ENCODE results near the gene ZNF678.
"Not testable (repeated sequence)": the region's sequence is repeated elsewhere in the genome, so short reads cannot be mapped to it uniquely, and the experiment has no call there.

ZNF678 gene

DNA sequence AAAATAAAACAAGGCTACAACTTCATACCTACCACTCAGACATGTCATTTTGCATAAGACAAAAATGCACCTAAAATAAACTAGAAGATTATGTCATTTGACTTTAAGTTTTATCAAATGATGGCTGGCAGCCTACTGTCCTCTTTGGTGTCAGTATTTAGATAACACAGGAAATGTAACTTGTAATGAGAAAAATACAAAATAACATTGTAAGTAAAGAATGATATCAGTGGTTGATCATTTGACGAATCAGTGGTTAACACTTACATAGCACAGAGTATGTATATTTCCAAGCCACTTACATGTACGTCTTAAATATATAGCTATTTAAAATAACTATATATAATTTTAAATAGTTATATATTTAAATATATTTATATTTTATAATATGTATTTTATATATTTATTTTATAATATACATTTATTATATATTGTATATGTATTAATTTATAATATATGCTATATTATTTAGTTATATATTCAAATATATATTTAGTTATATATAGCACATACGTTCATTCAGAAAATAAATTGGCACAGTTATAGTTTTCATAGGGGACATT lies 44.1 kb downstream of the ZNF678 start:
- no peak for DNase-seq

DNA sequence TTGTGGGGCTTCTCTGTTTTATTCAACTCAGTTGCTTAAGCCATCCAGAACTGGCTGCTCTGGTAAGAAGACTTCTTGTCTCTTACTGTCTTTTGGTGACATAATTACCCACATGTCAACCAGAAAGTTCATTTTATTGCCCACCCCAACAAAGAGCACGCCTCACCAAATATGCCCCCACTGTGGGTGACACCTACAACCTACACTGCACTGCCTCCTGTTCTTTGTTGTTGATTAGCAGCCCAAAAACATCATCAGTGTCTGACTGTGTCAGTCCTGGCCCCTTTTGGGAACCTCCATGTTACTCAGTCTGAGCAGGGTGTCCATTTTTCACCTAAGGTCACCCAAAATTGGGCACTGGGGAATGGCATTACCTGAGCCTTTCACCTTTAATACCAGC lies 49.3 kb downstream of the ZNF678 start:
- no peak for DNase-seq

DNA sequence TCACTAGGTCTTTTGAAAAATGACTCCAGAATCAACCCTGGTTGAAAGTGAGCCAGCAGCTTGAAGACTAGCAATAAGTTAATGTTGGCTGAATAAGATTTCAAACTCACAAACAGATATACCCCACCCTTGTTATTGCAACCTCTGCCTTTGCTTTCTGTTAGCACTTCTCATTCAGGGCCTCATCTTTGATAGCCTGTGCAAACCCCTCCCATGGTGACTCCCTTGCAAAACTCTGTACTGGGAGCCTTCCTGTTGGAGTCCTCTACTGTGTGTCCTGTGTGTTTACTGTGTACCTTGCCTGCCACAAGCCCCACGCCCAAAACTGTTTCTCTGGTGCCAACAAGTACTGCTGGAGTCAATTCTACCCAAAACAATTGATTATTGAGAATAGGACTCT lies 50.2 kb downstream of the ZNF678 start:
- DNase-seq = no peak

DNA sequence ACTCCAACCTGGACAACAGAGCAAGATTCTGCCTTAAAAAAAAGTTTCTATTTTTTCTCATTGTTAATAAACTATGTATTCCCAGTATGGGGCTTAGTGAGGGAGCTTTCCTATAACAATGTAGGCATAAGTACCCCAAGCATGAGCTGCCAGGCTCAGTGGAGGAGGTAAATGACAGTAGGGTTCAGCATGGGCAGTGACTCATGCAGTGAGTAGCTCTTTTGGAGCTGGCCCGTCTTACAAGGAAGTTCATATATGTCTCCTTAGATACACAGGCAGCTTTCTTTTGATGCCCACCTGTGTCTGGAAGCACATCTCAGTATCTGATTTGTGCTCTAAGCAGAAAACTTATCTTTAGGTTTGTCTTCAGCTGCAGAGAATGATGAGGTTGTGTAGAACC lies 57.9 kb downstream of the ZNF678 start:
- no peak for DNase-seq

DNA sequence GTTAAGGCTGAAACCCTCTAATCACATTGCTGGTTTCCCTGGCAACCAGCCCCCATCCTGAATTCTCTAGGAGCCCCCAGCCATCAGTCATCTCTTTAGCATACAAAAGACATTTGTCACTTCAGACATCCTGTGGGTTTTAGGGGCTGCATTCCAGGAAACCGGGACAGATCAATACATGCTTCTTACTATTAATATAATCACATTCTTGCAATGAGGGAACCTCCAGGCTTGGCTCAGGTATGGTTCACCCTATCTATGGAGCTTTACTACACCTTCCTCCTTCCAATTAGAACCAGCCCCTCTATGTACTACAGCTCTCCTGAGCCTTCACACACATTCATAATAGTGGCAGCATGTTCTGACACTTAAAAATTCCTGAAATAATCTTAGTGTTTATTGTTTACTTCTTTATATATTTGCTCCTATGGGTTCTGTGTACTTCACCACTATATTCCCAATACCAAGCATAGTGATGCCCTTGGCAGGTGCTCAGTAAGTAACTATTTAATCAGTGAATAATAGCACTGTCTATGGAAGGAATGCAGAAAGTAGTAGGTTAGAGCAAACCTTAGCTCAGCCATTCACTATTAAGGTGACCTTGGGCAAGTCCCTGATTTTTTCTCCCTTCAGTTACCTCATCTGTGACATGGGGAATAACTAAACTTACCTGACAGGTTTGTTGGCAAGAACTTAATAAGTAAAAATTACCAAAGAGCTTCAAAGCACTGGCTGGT lies 59.6 kb downstream of the ZNF678 start:
- no peak for DNase-seq

DNA sequence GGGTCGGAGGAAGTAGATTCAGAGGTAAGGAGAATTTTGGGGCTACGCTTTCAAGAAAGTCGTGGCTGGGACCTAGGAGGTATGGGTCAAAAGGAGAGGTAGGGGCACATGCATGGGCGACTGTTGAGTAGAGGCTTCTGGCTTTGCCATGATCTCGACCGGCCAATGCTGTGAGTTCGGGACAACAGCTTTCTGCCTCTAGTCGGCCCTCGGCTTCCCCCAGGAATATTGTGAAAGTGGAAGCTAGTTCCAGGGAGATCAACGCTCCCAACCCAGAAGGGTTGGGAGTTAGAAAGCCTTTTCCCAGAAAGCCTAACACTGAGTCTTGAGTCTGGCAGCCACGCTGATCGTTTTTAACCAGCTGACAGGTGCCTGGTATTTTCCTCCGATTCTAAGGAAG lies 69.0 kb downstream of the ZNF678 start:
- DNase-seq = no peak

DNA sequence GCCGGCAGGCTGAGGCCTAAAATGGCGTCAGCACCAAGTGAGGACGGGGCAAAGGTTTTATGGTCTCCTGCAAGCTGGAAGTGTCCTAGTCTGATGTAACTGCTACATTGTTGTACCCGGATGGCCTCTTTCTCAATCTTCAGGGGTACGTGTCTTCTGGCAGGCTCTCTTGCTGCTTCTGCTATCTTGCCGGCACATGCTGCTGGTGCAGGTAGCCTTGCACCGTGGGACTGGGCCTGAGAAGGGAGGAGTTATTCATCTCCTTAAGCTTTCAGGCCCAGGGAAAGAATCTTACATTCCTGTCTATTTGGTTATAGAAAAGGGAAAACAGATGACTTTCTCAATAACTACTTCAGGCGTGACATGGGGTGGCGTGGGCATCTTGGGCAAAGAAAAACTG lies 72.2 kb downstream of the ZNF678 start:
- no peak for DNase-seq

DNA sequence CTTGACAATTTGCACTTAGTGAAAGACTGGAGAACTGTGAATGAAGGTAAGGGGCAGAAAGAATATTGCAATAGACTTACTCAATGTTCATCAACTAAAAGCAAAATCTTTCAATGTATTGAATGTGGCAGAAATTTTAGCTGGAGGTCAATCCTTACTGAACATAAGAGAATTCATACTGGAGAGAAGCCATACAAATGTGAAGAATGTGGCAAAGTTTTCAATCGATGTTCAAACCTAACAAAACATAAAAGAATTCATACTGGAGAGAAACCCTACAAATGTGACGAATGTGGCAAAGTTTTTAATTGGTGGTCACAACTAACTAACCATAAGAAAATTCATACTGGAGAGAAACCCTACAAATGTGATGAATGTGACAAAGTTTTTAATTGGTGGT lies 91.1 kb downstream of the ZNF678 start:
- DNase-seq = no peak

DNA sequence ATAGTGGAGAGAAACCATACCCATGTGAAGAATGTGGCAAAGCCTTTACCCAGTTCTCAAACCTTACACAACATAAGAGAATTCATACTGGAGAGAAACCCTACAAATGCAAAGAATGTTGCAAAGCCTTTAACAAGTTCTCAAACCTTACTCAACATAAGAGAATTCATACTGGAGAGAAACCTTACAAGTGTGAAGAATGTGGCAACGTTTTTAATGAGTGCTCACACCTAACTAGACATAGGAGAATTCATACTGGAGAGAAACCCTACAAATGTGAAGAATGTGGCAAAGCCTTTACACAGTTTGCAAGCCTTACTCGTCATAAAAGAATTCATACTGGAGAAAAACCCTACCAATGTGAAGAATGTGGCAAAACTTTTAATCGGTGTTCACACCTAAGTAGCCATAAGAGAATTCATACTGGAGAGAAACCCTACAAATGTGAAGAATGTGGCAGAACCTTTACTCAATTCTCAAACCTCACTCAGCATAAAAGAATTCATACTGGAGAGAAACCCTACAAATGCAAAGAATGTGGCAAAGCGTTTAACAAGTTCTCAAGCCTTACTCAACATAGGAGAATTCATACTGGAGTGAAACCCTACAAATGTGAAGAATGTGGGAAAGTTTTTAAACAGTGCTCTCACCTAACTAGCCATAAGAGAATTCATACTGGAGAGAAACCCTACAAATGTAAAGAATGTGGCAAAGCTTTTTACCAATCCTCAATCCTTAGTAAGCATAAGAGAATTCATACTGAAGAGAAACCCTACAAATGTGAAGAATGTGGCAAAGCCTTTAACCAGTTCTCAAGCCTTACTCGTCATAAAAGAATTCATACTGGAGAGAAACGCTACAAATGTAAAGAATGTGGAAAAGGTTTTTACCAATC lies 91.7 kb downstream of the ZNF678 start:
- DNase-seq = no peak

DNA sequence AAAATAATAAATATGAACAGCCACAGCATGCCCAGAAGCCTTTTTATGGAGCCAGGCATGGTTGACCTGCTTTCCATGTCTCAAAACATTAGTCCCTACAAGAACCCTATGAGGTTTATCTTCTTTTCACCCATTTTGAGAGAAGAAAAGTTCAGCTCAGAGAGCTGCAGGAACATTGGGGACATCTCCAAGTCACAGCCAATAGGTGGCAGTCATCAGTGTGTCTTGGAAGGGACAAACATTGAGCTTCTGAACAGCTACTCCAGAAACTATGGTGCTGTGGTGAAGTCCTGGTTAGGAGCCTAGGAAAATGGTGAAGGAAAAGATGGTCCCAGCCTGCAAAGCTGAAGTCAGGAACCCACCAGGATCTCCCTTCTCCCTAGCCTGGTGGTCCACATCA lies 98.1 kb downstream of the ZNF678 start:
- no peak for DNase-seq

DNA sequence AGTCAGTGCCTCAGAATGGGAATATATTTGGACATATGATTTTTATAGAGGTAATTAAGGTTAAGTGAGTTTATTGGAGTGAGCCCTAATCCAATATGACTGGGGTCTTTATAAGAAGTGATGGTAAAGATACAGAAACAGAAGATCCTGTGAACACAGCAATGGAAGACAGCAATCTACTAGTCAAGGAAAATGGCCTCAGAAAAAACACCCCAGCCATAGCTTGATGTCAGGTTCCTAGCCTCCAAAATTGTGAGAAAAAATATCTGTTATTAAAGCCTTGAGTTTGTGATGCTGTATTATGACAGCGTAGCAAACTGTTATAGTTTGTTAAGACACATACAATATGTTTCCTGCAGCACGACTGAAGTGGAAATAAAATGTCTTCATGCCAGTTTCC lies 99.6 kb downstream of the ZNF678 start:
- no peak for DNase-seq

DNA sequence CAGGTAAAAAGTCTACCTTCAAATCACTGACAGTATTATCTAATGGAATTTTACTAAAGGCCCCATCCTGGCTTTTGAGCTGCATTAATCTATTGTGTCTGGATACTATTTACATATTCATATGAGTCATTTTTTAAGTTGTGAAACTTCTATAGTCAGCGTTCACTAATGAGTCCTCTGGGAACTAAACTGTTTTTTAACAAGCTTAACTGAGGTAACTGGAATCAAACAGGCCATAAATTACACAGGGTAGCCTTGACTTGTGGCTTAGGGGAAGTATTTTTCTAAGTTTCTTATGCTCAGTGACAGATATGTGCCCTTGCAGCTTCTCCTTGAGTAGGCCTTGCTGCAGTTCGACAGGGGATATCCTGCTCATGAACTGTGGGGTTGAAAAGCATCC lies 102.9 kb downstream of the ZNF678 start:
- no peak for DNase-seq

DNA sequence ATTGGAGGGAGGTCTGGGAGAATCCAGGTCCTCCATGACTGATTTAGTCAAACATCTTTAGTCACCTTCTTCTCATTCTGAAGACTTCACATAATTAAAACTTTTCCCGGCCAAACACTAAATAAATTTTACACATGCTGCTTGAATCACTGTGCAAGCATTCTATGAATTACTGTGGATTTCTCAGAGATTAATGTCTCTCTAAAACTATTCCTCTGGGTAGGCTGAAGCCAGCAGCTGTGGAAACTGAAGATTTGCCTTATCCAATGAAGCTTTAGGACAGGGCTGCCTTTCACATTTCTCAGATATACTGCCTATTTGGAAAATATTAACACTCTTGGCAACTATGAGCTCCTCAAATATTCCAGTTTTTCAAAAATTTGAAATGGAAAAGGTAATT lies 110.1 kb downstream of the ZNF678 start:
- DNase-seq = no peak

DNA sequence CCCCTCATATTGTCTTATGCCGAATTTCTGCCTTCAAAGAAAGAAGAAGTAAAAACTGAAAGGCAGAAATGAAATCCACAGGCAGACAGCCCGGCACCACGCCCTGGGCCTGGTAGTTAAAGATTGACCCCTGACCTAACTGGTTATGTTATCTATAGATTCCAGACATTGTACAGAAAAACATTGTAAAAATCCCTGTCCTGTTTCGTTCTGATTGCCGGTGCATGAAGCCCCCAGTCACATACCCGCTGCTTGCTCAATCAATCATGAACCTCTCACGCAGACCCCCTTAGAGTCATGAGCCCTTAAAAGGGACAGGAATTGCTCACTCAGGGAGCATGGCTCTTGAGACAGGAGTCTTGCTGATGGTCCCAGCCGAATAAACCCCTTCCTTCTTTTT lies 122.5 kb downstream of the ZNF678 start:
- no peak for DNase-seq

DNA sequence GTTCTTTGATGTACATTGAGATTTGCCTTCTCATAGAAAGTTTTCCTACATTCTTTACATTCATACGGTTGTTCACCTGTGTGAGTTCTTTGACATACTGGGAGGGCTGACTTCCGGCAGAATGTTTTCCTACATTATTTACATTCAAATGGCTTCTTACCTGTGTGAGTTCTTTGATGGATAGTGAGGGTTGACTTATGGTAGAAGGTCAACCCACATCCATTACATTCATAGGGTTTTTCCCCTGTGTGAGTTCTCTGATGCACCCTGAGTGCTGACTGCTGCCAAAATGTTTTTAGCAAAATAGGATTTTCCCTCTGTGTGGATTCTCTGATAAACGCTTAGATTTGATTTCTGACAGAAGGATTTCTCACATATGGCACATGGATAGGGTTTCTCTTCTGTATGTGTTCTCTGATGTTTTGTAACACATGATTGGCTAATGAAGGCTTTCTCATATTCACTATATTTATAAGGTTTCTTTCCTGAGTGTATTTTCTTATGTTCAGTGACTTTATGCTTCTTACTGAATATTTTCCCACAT lies 134.0 kb downstream of the ZNF678 start:
- DNase-seq = no peak

DNA sequence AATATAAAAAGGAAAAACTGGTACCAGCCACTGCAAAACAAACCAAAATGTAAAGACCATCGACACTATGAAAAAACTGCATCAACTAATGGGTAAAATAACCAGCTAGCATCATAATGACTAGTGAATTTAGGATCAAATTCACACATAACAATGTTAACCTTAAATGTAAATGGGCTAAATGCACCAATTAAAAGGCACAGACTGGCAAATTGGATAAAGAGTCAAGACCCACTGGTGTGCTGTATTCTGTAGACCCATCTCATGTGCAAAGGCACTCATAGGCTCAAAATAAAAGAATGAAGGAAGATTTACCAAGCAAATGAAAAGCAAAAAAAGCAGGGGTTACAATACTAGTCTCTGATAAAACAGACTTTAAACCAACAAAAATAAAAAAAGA lies 138.3 kb downstream of the ZNF678 start:
- DNase-seq = not testable (repeated sequence)

DNA sequence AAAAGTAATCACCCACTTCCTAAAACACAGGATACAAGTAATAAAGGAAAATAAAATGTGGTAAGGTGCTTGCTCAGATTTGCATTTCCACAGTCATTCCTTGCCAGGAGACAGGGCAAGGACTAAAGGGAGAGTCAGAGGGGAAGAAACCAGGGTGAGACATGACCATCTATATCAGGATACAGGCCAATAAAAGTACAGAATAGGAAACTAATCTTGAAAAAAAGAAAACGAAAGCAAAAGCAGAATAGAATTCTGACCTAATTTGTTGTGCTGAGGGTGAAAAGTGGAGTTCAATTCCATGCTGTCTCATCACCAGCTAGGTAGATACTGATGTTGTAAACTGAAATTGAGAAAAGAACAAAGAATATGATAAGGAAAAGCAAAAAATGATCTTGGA lies 144.5 kb downstream of the ZNF678 start:
- DNase-seq = no peak

DNA sequence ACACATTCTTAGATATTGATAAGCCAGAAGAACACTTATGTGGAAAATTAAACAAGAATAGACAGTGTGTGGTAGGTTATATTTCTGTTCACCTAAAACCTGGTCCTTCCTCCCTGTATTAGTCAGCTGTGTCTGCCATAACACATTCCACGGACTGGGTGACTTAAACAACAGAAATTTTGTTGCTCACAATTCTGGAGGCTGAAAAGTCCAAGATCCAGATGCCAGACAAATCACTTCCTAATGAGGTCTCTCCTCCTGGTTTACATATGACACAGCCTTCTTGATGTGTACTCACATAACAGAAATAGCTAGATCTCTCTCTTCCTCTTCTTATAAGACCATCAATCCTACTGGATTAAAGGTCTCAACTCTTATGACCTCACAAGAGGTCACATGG lies 146.1 kb downstream of the ZNF678 start:
- DNase-seq = no peak

DNA sequence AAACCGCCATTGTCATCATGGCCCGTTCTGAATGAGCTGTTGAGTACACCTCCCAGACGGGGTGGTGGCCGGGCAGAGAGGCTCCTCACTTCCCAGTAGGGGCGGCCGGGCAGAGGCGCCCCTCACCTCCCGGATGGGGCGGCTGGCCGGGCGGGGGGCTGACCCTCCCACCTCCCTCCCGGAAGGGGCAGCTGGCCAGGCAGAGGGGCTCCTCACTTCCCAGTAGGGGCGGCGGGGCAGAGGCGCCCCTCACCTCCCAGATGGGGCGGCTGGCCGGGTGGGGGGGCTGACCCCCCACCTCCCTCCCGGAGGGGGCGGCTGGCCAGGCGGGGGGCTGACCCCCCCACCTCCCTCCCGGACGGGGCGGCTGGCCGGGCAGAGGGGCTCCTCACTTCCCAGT lies 147.1 kb downstream of the ZNF678 start:
- not testable (repeated sequence) for DNase-seq

DNA sequence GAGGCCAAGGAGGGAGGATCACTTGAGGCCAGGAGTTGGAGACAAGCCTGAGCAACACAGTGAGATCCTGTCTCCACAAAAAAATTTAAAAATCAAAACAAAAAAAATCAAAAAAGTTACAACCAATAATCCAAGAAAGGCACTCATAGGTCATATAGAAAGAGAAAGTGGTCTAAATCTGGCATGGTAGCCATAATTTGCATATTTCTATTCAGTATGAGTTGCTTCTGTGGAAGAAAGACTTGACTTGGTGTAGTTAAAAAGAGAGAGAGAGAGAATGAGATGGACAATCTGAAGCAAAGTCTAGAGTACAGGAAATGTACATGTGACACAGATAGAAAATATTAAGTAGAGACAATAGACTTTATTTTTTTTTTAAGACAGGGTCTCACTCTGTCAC lies 149.3 kb downstream of the ZNF678 start:
- DNase-seq = no peak

DNA sequence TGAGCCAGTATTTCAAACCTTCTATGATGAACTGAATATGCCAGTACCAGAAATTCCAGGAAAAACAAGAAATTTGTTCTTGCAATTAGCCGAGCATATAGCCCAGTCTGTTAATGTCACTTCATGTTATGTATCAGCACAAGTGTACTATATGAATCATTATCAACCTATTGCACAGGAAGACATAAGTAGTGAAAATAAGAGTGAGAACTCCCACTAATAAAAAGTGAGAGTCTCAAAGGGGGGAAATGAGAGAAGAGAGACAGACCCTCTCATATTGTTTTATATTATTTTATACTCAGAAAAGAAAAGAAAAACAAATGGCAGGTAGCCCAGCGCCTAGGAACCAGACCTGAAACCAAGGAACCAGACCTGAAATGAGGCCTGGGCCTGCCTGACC lies 155.6 kb downstream of the ZNF678 start:
- DNase-seq = no peak

DNA sequence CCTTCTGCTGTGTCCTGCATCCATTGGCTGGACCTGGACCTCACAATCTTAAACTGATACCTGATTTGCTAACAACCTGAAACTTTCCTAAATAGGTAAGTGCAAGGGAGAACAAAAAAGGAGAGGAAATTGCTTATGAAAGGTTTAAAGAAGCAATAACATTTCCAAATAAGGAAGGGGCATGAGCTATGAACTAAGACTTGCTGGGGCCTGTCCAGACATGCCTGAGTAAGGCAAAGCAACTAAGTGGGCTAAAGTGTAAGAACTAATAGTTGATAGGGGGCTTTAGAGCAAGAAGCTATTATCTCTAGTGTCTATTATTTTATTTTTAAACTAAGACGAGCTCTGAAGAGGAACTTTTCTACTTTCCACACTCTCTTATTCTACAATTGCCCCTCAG lies 160.1 kb downstream of the ZNF678 start:
- no peak for DNase-seq

DNA sequence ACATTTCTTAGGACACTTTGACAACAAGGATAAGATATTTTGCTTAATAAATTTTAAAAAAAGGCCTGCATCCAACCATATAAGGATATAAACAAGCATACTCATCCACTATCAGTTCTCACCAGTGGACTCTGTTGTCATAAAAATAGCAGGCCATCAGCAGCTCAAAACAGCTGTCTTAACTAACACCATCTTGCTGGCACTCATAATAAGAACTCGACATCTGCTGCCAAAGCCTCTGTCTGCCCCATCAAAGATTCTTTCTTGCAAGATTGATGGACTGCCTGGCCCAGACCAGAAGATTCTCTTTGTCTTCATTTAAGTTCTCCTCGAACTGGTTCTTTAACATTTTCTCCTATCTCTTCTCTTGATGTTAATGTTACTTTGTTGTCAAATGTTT lies 161.7 kb downstream of the ZNF678 start:
- no peak for DNase-seq

DNA sequence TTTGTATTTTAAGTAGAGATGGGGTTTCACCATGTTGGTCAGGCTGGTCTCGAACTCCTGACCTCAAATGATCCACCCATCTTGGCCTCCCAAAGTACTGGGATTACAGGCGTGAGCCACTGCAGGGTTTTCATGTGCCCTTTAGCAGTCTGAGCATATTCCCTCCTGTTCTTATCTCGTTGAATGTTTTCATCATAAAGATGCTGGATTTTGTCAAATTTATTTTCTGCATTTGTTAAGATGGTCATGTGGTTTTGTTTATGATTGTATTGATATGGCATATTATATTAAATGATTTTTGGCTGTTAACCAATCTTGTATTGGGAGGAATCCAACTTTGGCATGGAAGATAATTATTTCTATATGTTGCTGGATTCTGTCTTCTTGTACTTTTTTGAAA lies 163.0 kb downstream of the ZNF678 start:
- no peak for DNase-seq

Measured in stimulated activated CD4-positive, alpha-beta T cell treated with anti-CD3 and anti-CD28 coated beads, Interleukin-2, amount 100 ng/mL, for 48 hours (primary cell).